NCI-H1417 treated with DMSO at 0.1 percent for 48 hours (cell line): Measurements from ENCODE around the gene COX4I1.

Experiments used
- DNase-seq: peaks from one replicate; lab custom pipeline; 2025; lab: John Stamatoyannopoulos, UW

Gene COX4I1

DNA sequence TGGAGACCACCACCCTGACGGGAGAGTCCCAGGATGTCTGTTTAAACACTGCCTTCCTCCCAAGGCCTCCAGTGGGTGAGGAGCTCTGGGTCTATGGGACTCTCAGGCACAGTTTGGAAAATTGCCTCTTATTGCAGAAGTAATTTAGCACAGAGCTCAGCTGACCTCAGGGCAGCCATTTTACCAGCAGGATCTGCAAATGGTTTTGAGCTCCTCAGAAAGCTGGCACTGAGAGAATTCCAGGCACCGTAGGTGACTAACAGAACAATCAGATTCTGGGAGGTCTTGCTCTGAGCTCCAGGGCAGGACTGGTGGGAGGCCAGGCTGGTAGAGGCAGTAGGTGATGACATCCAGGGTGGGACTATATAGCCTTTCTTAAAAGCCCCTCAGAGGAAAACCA lies 31.3 kb upstream of the COX4I1 start:
- no peak for DNase-seq

- DNase-seq: no peak
Observed at GRCh38 chr16:85770741-85771140, 28.8 kb upstream of the COX4I1 start.

DNA sequence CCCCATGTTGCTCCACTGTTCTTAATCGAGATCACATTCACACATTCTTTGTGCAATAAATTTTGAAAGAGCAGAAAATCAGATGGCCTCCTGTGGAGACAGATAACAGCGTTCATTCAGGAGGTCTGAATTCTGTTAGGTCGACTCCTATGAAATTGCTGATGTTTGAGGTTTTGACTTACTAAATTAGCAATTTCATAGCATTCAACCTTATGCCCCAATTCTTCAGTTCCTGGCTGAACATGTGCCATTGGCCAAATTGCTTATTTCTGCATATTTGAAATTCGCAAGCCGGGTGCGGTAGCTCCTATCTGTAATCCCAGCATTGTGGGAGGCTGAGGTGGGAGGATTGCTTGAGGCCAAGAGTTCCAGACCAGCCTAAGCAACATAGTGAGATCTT lies 26.5 kb upstream of the COX4I1 start:
- DNase-seq: no peak

GRCh38 chr16:85774136-85774535 lies 25.4 kb upstream of the COX4I1 start:
- no peak for DNase-seq

- no peak for DNase-seq
Observed at GRCh38 chr16:85774811-85775210, 24.7 kb upstream of the COX4I1 start.

DNA sequence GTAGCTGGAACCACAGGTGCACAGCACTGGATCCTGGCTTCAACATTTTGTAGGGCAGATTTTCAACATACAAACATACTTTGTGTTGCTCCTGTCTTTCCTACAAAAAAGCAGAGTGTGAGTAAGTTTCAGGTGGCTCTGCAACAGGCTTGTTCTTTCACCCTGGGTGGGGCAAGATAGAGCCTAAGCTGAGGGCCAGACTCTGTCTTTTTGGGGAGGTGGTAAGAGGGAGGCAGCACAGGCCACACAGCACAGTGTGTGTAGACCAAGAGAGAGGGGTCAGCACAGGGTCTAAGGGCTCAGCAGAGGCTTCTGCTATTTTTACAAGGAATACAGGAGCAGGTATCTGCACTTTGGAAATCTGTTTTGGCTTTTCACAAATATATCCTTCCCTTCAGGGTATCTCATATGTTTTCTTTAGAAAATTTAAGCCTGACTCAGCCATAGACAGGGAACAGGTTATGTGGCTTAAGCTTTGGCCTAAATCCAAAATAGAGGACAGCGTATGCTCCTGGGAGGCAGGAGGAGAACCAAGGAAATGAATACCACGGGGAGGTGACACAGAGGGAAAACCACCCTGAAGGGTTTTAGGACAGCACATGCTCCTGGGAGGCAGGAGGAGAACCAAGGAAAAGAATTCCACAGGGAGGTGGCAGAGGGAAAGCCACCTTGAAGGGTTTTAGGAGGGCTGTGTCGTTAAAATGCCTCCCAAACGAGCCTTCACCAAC lies 21.7 kb upstream of the COX4I1 start:
- no peak for DNase-seq

- DNase-seq: no peak
Observed at GRCh38 chr16:85778873-85779272, 20.6 kb upstream of the COX4I1 start.

GRCh38 chr16:85780281-85780680 lies 19.2 kb upstream of the COX4I1 start:
- no peak for DNase-seq

DNA sequence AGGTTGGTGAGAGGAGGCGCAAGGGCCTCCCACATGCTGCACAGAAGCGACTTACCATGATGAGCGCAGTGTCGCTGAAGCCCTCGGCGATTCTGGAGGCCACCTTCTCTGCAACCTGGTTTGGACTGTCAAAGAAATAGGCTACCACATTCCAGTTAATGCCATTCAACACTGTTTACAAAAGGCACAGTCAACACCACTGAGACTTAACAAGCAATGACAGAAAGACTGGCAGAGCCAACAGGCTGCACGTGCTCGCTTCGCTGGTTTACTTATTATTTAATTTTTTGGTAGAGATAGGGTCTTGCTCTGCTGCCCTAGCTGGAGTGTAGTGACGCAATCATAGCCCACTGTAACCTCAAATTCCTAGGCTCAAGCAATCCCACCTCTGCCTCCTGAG lies 18.3 kb upstream of the COX4I1 start:
- no peak for DNase-seq

GRCh38 chr16:85781695-85782370 lies 17.7 kb upstream of the COX4I1 start:
- DNase-seq: no peak

- DNase-seq: no peak
Observed at GRCh38 chr16:85782451-85782850, 17.0 kb upstream of the COX4I1 start.

DNA sequence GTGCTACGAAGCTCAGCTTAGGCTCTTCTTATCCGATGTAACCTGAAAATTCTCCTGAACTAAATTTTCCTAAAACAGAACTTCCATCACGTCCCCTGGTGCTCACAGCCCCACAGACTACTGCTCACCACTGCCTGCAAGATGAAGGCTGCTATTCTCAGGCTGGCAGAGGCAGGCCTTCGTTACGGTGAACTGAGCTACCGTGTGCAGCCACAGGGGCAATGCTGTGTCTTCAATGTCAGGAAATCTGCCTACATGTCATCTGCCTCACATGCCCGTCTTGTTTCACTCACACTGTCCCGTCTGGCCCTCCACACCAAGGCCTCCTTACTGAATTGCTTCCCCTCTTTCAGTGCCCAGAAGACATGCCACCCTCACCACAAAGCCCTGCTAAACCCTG lies 16.1 kb upstream of the COX4I1 start:
- no peak for DNase-seq

GRCh38 chr16:85784813-85785212 lies 14.7 kb upstream of the COX4I1 start:
- DNase-seq: no peak

GRCh38 chr16:85785927-85786326 lies 13.6 kb upstream of the COX4I1 start:
- DNase-seq: no peak

GRCh38 chr16:85788819-85789218 lies 10.7 kb upstream of the COX4I1 start:
- DNase-seq: no peak

GRCh38 chr16:85789773-85790172 lies 9.7 kb upstream of the COX4I1 start:
- no peak for DNase-seq

GRCh38 chr16:85793662-85794298 lies 5.7 kb upstream of the COX4I1 start:
- no peak for DNase-seq

DNA sequence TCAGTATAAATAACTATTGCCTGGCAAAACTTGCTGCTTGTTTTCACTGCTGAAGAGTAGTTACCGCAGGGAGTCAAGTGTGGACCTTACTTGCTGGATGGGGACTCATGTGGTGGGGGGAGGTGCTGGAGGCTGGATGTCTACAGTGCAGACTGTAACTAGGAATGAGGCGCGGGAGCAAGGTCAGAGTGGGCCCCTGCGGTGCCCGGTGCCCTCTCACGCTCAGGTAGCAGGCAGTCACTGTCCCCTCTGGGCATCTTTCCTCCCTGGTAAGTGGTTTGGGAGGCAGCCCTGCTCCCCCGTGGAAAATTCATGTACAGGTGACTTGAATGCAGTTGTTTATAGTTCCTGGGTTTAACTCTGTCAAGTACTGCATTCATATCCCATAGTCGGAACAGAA lies 4.8 kb upstream of the COX4I1 start:
- DNase-seq: no peak

DNA sequence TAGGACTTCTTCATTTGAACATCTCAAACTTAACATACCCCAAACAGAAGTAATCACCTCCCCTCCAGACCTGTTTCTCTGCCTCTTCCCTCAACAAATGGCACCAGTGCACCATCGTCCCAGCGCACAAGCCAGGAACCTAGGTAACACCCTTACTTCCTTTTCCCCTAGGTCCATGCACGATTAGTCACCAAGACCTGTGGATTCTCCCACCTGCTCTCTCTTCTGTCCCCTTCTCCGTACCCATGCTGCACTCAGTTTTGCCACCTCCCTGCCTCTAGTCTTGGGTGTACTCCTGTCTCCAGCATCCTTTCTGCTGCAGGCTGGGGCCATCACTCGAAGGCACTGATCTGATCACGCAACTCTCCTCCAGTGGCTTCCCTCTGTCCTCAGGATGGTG lies 3.3 kb upstream of the COX4I1 start:
- no peak for DNase-seq

- DNase-seq: no peak
Observed at GRCh38 chr16:85796599-85796998, 2.9 kb upstream of the COX4I1 start.

DNA sequence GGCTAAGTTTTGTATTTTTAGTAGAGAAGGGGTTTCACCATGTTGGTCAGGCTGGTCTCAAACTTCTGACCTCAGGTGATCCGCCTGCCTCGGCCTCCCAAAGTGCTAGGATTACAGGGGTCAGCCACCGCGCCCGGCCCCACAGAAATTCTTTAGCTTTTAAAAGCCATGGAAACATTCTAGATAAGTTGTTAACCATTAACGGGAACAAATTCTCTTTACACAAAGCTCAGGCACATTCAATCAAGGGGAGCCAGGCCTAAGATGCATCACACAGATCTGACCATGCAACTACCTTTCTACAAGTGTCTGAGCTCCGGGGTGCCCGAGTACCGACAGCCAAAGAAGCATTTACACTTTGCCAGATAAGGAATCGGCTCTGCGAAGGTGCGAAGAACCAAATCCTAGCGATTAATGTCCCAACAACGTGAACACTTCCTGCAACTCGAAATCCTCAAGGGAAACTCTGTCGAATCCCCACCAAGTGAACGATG lies 1.2 kb upstream of the COX4I1 start:
- DNase-seq: no peak

GRCh38 chr16:85798901-85799496 lies 496 bp upstream of the COX4I1 start:
- no peak for DNase-seq

- no peak for DNase-seq
Observed at GRCh38 chr16:85800321-85800669, 800 bp downstream of the COX4I1 start.
